ENCODE measurements around the gene NRG4.
"Not testable (repeated sequence)": the region's sequence is repeated elsewhere in the genome, so short reads cannot be mapped to it uniquely, and the experiment has no call there.

Gene NRG4

GRCh38 chr15:76003364-76003763, 8.9 kb downstream of the NRG4 start:
- DNase-seq (ENCODE audit: low read depth, low spot score), result no peak
- H3K4me3 ChIP-seq (ENCODE audit: low read length), result no peak overlapping the region

DNA sequence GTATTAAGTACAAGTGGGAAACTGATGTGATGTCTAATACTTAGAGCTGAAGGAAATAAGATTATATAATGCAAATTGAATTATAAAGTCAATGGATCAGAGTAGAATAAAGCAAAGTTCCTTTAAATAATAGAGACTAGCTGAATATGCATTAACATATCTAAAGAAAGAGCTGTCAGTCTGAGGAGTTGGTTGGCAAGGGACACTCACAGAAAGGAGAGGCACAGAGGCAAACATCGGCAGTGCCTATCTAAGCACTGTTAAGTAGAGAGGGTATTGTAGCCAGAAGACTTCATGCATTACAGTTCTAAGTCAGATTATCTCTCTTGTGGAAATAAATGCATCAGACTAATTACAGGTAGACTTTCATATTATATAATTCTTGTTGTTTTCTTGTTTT, 16.6 kb downstream of the NRG4 start:
- H3K4me3 ChIP-seq (ENCODE audit: low read length), result no peak overlapping the region
- no peak for DNase-seq (ENCODE audit: low read depth, low spot score)

DNA sequence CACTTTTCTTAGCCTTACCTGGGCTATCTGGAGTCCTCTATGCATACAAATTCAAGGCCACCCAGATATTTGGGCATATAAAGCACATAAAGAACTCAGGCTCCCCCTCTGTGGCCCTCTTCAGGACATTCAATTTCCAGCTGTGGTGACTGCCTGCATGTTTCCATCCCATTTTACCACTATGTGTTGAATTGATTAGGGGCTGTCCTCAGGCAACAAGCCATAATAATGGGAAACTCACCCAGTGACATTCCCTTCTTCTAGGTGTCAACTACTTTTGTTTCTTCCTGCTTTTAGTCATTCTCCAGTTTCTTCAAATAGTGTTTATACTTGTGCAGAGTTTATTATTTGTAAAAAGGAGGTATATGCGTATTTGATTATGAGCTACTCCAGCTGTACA, 18.0 kb downstream of the NRG4 start:
- no peak overlapping the region for H3K4me3 ChIP-seq (ENCODE audit: low read length)
- no peak for DNase-seq (ENCODE audit: low read depth, low spot score)

GRCh38 chr15:75992897-75993296, 19.3 kb downstream of the NRG4 start:
- DNase-seq (ENCODE audit: low read depth, low spot score), result no peak
- no peak overlapping the region for H3K4me3 ChIP-seq (ENCODE audit: low read length)

GRCh38 chr15:75989875-75990274, 22.3 kb downstream of the NRG4 start:
- no peak overlapping the region for H3K4me3 ChIP-seq (ENCODE audit: low read length)
- DNase-seq (ENCODE audit: low read depth, low spot score), result no peak

GRCh38 chr15:75989045-75989444, 23.2 kb downstream of the NRG4 start:
- no peak for DNase-seq (ENCODE audit: low read depth, low spot score)
- no peak overlapping the region for H3K4me3 ChIP-seq (ENCODE audit: low read length)

GRCh38 chr15:75985971-75986370, 26.3 kb downstream of the NRG4 start:
- DNase-seq (ENCODE audit: low read depth, low spot score), result peak; percentile 26
- no peak overlapping the region for H3K4me3 ChIP-seq (ENCODE audit: low read length)

DNA sequence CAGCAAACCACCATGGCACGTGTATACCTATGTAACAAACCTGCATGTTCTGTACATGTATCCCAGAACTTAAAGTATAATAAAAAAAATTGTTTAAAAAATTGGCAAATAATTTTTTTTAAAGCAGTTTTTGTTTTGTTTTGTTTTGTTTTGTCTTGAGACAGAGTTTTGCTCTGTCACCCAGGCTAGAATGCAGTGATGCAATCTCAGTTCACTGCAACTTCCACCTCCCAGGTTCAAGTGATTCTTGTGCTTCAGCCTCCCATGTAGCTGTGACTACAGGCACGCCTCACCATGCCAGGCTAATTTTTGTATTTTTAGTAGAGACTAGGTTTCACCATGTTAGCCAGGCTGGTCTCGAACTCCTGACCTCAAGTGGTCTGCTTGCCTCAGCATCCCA, 27.5 kb downstream of the NRG4 start:
- H3K4me3 ChIP-seq (ENCODE audit: low read length); DNase-seq (ENCODE audit: low read depth, low spot score): not testable (repeated sequence)

DNA sequence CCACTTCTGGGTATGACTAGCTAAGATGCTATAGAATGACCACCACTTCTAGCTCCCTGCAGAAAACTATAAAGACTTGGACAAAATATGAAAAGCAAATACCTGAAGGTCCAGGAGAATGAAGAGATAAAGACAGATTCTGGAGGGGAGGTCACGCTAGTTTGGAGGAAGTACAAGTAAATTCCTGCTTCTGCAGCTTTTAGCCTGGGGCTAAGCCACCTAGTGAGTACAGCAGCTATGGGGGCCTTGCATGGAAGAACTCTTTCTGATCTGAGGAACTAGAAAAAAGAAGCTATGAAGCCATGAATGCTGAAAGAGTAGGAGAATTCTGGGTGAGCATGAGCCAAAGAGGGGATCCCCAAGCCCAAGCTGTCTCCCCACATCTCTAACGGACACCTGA, 29.8 kb downstream of the NRG4 start:
- DNase-seq (ENCODE audit: low read depth, low spot score), result no peak
- no peak overlapping the region for H3K4me3 ChIP-seq (ENCODE audit: low read length)

GRCh38 chr15:75981149-75981815, 30.9 kb downstream of the NRG4 start:
- DNase-seq (ENCODE audit: low read depth, low spot score), result no peak
- no peak overlapping the region for H3K4me3 ChIP-seq (ENCODE audit: low read length)

GRCh38 chr15:75976766-75977165, 35.5 kb downstream of the NRG4 start:
- not testable (repeated sequence) for H3K4me3 ChIP-seq (ENCODE audit: low read length); DNase-seq (ENCODE audit: low read depth, low spot score)

DNA sequence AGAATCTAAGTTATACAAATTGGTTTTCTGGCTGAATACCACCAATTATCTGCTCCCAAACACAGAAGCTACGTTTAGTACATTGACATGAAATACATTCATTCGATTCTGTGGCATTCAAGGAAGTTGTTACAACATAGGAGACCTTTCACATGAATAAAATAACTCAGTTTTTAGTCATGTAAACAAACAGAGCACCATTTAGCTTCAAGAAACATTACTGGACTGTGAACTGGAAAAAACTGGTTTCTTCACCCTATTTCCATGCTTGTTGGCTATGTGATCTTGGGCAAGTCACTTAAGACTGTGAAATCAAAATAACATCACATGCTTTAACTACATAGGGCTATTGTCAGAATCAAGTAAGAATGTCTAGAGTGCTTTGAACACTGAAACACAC, 46.2 kb downstream of the NRG4 start:
- no peak for DNase-seq (ENCODE audit: low read depth, low spot score)
- no peak overlapping the region for H3K4me3 ChIP-seq (ENCODE audit: low read length)

- DNase-seq (ENCODE audit: low read depth, low spot score), result no peak
- H3K4me3 ChIP-seq (ENCODE audit: low read length), result no peak overlapping the region
Observed at GRCh38 chr15:75961331-75961730, 50.9 kb downstream of the NRG4 start.

DNA sequence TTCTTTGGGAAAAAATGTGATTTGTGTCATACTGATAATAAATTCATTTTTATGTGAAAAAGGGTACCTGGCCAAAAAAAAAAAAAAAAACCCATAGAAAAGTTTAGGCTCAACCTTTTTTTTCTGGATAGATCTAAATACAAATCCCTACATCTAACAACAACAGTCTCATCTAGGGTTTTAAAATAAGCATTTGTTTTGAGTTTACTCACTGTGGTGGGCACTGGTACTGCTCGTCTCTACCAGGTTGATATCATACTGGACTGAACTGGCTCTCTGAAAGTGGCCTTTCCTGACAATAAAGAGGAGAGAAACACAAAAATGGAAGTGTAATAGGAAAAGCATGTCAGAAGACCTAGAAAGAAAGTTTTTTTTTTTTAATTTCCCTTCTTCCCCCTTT, 56.5 kb downstream of the NRG4 start:
- no peak for DNase-seq (ENCODE audit: low read depth, low spot score)

GRCh38 chr15:75952525-75952924, 59.7 kb downstream of the NRG4 start:
- H3K4me3 ChIP-seq (ENCODE audit: low read length), result no peak overlapping the region
- DNase-seq (ENCODE audit: low read depth, low spot score), result no peak

More for the DNA sequence above, 56.5 kb downstream of the NRG4 start:
- H3K4me3 ChIP-seq (ENCODE audit: low read length), result no peak overlapping the region

DNA sequence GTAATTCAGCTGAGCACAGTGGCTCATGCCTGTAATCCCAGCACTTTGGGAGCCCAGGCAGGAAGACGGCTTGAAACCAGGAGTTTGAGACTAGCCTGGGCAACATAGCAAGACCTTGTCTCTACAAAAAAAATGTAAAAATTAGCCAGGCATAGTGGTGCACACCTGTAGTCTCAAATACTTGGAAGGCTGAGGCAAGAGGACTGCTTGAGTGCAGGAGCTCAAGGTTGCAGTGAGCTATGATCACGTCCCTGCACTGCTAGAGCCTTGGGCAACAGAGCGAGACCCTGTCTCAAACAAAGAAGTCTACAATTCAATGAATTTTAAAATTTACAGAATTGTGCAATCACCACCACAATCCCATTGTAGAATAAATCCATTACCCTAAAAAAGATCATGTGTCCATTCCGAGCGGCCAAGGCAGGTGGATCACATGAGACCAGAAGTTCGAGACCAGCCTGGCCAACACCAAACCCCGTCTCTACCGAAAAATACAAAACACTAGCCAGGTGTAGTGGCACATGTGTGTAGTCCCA, 63.4 kb downstream of the NRG4 start:
- H3K4me3 ChIP-seq (ENCODE audit: low read length), result no peak overlapping the region
- no peak for DNase-seq (ENCODE audit: low read depth, low spot score)

DNA sequence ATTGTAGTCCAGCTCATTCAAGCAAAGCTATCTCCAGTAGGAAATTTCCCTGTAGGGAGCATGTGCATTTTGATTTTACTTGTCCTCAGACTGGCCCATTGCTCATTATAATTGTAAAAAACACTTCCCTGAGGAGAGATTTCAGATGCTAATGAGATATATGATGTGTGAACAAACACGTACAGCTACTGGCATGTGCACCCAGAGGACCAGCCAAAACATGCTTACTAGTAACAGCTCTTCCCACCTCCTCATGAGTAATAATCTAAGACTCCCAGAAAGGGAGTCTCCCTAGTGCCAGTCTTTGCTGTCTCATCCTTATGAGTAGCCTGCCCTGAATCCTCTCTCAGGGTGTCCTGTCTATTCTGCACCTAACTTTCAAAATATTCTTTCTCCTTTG, 65.1 kb downstream of the NRG4 start:
- no peak overlapping the region for H3K4me3 ChIP-seq (ENCODE audit: low read length)
- DNase-seq (ENCODE audit: low read depth, low spot score), result no peak

GRCh38 chr15:75945953-75946352, 66.3 kb downstream of the NRG4 start:
- no peak for DNase-seq (ENCODE audit: low read depth, low spot score)

GRCh38 chr15:75943713-75944215, 68.5 kb downstream of the NRG4 start:
- H3K4me3 ChIP-seq (ENCODE audit: low read length), result no peak overlapping the region
- DNase-seq (ENCODE audit: low read depth, low spot score), result no peak

More at GRCh38 chr15:75945953-75946352, 66.3 kb downstream of the NRG4 start:
- H3K4me3 ChIP-seq (ENCODE audit: low read length), result no peak overlapping the region

DNA sequence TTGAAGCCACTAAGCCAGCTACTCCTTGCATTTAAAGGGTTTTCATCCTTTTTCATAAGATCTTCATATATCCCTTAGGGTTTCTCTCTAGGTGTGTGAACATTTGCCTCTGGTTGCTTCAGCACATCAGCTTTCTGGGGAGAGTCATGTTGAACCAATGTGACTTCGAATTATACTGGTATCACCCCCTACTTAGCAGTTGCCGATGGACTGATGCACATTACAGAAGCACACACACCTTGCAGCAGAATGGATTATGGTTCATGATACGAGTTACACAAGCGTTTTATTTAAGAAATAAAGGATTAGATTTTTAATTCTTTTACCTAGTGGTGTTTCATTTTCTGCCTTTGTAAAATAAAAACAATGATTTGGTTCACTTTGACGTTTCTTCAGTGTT, 69.0 kb downstream of the NRG4 start:
- DNase-seq (ENCODE audit: low read depth, low spot score), result no peak
- no peak overlapping the region for H3K4me3 ChIP-seq (ENCODE audit: low read length)

DNA sequence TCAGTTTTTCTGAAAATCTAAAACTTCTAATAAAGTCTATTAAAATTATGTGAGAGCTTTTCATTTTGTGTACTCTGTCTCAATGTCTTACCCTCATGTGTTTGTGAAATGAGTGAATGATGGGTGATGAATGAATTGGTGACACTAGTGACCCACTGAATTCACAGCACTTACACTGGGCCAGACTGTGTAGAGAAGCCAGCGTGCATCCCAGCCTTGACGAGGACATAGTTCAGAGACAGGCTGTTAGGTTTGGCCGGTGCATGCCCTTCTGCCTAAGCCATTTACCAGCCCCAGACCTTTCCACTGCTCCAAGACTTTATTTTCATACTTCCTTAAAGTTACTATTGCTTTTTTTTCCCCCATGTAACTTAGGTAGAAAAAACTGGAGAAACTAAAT, 69.8 kb downstream of the NRG4 start:
- H3K4me3 ChIP-seq (ENCODE audit: low read length), result no peak overlapping the region
- no peak for DNase-seq (ENCODE audit: low read depth, low spot score)
